Heart left ventricle (tissue), 13 donors: ENCODE results near the gene BIRC5.

Source experiments
- CTCF ChIP-seq, 12 donors: fragments of 200-600 bp; sonication (generic) in 4 of 12; IDR thresholded peaks; one replicate each; pipeline versions ENCODE4 v1.5.0 to v1.8.0; 2018 to 2022; ENCODE audit warnings: antibody characterized with exemption in 12 of 12, mild to moderate bottlenecking in 5 of 12
- POLR2A ChIP-seq, 2 donors: fragments of 450-650 bp; IDR thresholded peaks; one replicate each; pipeline ENCODE4 v1.6.1; 2017; ENCODE audit warnings: antibody characterized with exemption in 2 of 2, mild to moderate bottlenecking in 2 of 2, moderate library complexity in 2 of 2
- donor health status: ischemic (EF 13 %, LVEDD 7.1; RV severe dilation, severe dysfunction).
- donor health status: DM: no; HTN: yes; CAD: no.
- donor health status: DM: no; HTN: no; CAD: no.
- donor health status: ischemic (EF 25% LVEDD 6.9; RV normal size, moderate dysfunction).
- donor health status: ischemic (EF 25% LVEDD 5.7; RV mildly dilated, moderate dysfunction).
- donor health status: ischemic (EF 35%, LVEDD 5.7; RV mildly dilated, moderate dysfunction).
- donor health status: nonischemic (EF 11% LVEDD 7.7; RV severe dilation, severe dysfunction).
- donor health status: DM: yes; HTN: yes; CAD: no.
- donor health status: PGD.
- donor health status: ischemic (EF 29% LVEDD 5.4; RV normal size, mild dysfunction).
- donor health status: nonischemic (EF 23%, LVEDD 6.1; RV moderate dilation, normal function).

GRCh38 chr17:78172249-78173051 lies 41.6 kb upstream of the BIRC5 start:
- TF ChIP-seq CTCF (IDR thresholded peaks at IDR 0.05) (no peak), POLR2A (IDR thresholded peaks at IDR 0.05) (peak in 1 of 2 donors; percentile 20)
